ENCODE data around the gene EPS15. TPM values are rescaled to one million over a fixed set of nuclear protein-coding genes. Genes with fewer than 3 reads are reported as not detected.

EPS15 gene
- total RNA-seq, 3 donors from 2014 or later: 50.0 to 85.5 (median 54.0) TPM

DNA sequence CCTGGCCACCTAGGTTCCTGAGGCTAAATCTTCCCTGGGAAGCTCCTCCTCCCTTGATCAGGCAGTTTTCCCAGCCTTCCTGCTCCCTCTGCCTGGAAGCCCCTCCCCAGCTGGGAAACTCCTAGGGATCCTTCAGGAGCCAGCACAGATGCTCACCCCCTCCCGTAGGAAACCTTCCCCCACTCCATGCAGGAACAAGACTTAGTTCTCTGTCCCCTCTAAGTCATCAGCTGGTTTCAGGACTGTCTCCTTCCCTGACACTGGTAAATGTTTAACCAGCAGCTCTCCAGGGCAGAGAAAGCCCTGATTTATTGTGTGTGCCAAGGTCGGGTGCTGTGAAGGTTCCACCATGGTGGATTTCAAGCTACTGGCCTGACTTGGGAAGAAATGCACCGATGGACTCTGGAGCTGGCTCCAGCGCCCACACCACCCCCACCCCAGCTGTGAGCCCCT, 213.7 kb downstream of the EPS15 start:
- Histone ChIP-seq H3K4me3 (no peak overlapping the region), H3K36me3 (ENCODE audit: low read depth) (no peaks in the 10 kb centered on the region), H3K4me1 (ENCODE audit: low read depth) (peaks cover 8% of the 10 kb centered on the region), H3K9me3 (no peaks in the 10 kb centered on the region)
- peak in 2 of 3 donors; percentile 56 to 69 for DNase-seq
- intact Hi-C loops (cut with DNase I, micrococcal nuclease): no loop called here
- TF ChIP-seq, protein P1, sequence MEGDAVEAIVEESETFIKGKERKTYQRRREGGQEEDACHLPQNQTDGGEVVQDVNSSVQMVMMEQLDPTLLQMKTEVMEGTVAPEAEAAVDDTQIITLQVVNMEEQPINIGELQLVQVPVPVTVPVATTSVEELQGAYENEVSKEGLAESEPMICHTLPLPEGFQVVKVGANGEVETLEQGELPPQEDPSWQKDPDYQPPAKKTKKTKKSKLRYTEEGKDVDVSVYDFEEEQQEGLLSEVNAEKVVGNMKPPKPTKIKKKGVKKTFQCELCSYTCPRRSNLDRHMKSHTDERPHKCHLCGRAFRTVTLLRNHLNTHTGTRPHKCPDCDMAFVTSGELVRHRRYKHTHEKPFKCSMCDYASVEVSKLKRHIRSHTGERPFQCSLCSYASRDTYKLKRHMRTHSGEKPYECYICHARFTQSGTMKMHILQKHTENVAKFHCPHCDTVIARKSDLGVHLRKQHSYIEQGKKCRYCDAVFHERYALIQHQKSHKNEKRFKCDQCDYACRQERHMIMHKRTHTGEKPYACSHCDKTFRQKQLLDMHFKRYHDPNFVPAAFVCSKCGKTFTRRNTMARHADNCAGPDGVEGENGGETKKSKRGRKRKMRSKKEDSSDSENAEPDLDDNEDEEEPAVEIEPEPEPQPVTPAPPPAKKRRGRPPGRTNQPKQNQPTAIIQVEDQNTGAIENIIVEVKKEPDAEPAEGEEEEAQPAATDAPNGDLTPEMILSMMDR (IDR thresholded peaks at IDR 0.05): no peak
- ATAC-seq: peak; percentile 92

DNA sequence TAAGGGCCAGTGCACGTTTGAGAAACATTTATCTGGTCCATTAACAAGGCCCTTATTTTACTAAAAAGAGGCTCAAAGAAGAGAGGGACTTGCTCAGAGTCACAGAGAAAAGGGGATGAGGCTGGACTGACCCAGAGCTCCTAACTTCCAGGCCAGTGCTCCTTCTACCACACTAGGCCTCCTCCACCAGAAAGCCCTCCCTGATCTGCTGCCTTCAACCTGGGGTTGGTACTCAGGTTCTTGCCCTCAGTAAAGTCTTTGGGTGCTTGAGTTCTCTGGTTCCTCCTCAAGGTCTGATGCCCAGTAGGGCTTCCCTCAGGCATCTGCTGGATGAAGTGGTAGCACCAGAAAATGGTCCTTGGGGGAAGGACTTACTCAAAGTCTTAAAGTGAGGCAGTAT, 214.7 kb downstream of the EPS15 start:
- peaks cover 8% of the 10 kb centered on the region for H3K4me1 ChIP-seq (ENCODE audit: low read depth)
- no peak for ATAC-seq
- DNase-seq: no peak
- no peaks in the 10 kb centered on the region for H3K9me3 ChIP-seq
- intact Hi-C loops (cut with DNase I, micrococcal nuclease): no loop called here
- no peaks in the 10 kb centered on the region for H3K36me3 ChIP-seq (ENCODE audit: low read depth)
- TF ChIP-seq, protein P1 (IDR thresholded peaks at IDR 0.05): no peak
- H3K4me3 ChIP-seq: no peak overlapping the region

Other genes starting within 250 kb of the EPS15 start
- 10 to 100 TPM; 32.3 to 95.1 (median 87.0) TPM for gene TTC39A, start 188.7 kb downstream of the EPS15 start, total RNA-seq
- gene OSBPL9, start 97.8 kb upstream of the EPS15 start, total RNA-seq: 10 to 100 TPM; 44.2 to 51.5 (median 50.7) TPM

All from mucosa of descending colon (tissue), 3 donors.